ENCODE measurements around the gene SLAMF8. TPM values are rescaled to one million over a fixed set of nuclear protein-coding genes. Genes with fewer than 3 reads are reported as not detected.

Gene SLAMF8
- total and polyA plus RNA-seq, 2 donors (not counting 1 experiment from before 2014, with no cell fraction given) = 0.54 TPM; not detected in 1

- intact Hi-C loops (cut with micrococcal nuclease) = no loop called here
- no CpG with 5 or more reads among the region's 6 CpGs for WGBS (ENCODE audit: insufficient coverage)
Measured at GRCh38 chr1:159877695-159878444, 51.2 kb downstream of the SLAMF8 start.

More at GRCh38 chr1:159877695-159878444, 51.2 kb downstream of the SLAMF8 start:
- no peaks in the 10 kb centered on the region for H3K79me2 ChIP-seq (ENCODE audit: control insufficient read depth, insufficient read depth, low read length)
- H3K4me1 ChIP-seq (ENCODE audit: control insufficient read depth in 2 of 2, insufficient read depth in 2 of 2, low read length in 2 of 2) = no peaks in the 10 kb centered on the region
- H3K27ac ChIP-seq (ENCODE audit: low read length in 2 of 2) = no peak overlapping the region
- H3K9me3 ChIP-seq (ENCODE audit: control extremely low read depth in 1 of 3, control insufficient read depth in 2 of 3, insufficient read depth in 1 of 3, low read length in 2 of 3) = no peaks in the 10 kb centered on the region
- Mint-ChIP-seq H3K9me3 (ENCODE audit: insufficient read depth) (no peaks in the 10 kb centered on the region), H3K4me1 (no peaks in the 10 kb centered on the region), H3K27ac (no peak overlapping the region), H3K4me3 (no peak overlapping the region), H3K27me3 (no peaks in the 10 kb centered on the region)
- no peaks in the 10 kb centered on the region for H3K36me3 ChIP-seq (replicated peaks in 1 of 2; ENCODE audit: control extremely low read depth in 1 of 2, control insufficient read depth in 1 of 2, extremely low read depth in 1 of 2, insufficient read depth in 2 of 2, low read length in 1 of 2)
- ChIA-PET POLR2A (no interaction called here), CTCF (interaction anchor here (1.5 to 4.2 kb wide), 2 partner anchors 15 to 59 kb away, joined by 6 to 16 read pairs; no protein-coding TSS in a partner anchor)
- H3K4me2 ChIP-seq (replicated peaks; ENCODE audit: low read depth, low read length, poor library complexity, severe bottlenecking) = no peak overlapping the region
- no peaks in the 10 kb centered on the region for H3K27me3 ChIP-seq (replicated peaks in 1 of 4; ENCODE audit: control extremely low read depth in 1 of 4, control insufficient read depth in 3 of 4, insufficient read depth in 4 of 4, low read length in 3 of 4)
- no peaks in the 10 kb centered on the region for H4K20me1 ChIP-seq (ENCODE audit: control insufficient read depth, insufficient read depth, low read length, poor library complexity, severe bottlenecking)
- DNase-seq (no peak), ATAC-seq (ENCODE audit: low read depth) (no peak)
- no peak overlapping the region for H3K4me3 ChIP-seq (ENCODE audit: control extremely low read depth in 1 of 5, extremely low read depth in 1 of 5, insufficient read depth in 1 of 5, low read depth in 2 of 5, low read length in 4 of 5)
- no peak for TF ChIP-seq CTCF (IDR thresholded peaks at IDR 0.05)
- TF ChIP-seq EZH2 (IDR thresholded peaks at IDR 0.05; ENCODE audit: borderline replicate concordance, insufficient read depth, low read depth, low read length, poor library complexity, severe bottlenecking) = no peak
- no peak overlapping the region for H3K9ac ChIP-seq (ENCODE audit: low read length)
- H2AFZ ChIP-seq (ENCODE audit: insufficient read depth, low read depth, low read length, poor library complexity, severe bottlenecking) = no peak overlapping the region
